HG03342 (cell line): ENCODE data around the gene BYSL.
"Not testable (repeated sequence)": the region's sequence is repeated elsewhere in the genome, so short reads cannot be mapped to it uniquely, and the experiment has no call there.

ENCODE experiments used
- ATAC-seq: cut with Tn5 transposase; IDR thresholded peaks from one replicate; pipeline ENCODE4 v1.9.1; 2021; ENCODE audit warnings: mild to moderate bottlenecking, moderate library complexity; ENCODE audit not compliant: unreplicated experiment

Gene BYSL

DNA sequence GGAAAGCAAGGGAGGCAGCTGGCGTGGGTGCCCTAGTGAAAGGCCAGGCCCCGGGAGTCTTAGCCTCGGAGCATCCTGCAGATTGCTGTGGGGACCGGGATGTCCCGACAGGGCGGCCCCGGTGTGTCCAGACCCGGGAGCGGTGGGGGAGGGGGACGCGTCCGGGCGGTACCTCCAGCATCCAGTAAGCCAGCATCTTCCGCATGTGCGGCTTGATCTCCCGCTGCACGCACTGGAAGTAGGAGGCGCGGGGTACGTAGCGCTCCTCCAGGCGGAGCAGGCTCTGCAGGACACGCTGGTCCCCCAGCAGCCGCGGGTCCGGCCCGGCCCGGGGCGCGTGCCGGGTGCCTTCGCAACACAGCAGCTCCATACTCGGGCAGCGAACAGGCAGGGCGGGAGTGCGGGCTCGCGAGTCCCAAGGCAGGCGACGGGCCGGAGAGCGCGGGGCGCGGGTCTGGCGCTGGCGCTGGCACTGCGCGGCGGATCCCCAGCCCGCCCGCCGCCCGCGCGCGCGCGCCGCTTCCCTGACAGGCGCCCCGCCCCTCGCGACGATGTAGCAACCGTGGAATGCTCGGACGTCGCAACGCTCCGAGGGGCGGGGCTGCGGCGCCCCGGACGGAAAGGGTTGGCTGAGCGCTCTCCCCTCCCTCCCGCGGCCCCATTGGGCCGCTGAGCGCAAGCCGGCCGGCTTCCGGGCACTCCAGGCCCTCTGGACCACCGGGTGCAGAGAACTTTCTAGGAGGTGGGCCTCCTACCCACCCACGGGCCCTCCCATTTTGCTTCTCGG is 20.2 kb downstream of the BYSL start, which contains the start of gene CCND3:
TSS of gene CCND3 (minus strand) at position 529 of the 787 bp plus-strand sequence. CDS start at position 370, 159 bp downstream.
- peak; percentile 88 for ATAC-seq

DNA sequence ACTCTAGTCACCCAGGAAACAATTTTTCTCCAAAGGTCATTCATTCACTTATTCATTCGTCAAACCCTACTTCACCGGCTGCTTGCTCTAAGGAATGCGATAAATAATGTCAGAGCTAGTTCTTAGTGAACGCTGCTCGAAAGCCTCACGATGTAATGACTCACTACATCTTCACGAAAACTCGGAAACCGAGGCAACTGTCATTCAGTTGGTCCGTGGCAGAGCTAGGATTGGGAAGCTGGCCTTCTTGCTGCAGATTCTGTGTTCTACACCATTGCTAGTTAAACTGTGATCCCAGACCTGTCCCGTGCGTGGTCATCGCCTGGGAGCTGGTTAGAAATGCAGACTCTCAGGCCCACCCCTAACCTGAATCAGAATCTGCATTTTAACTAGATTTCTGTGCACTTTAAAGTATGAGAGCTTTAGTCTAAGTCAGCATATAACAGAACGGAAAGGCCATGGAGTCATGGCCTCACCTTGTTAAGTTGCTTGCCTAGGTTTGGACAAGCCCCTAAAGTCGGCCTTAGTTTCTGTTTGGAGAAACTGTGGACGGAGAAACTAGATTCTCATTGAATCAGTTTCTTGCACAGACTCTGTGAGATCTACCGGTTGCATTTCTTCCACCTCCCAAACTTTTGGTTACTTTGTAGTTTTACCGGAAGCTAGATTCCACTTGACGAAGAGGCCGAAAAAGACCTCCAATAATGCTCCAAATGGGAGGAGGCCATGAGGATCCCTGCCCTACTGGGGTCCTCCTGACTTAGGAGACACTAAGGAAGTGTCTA is 21.0 kb downstream of the BYSL start:
- ATAC-seq: peak; percentile 14

DNA sequence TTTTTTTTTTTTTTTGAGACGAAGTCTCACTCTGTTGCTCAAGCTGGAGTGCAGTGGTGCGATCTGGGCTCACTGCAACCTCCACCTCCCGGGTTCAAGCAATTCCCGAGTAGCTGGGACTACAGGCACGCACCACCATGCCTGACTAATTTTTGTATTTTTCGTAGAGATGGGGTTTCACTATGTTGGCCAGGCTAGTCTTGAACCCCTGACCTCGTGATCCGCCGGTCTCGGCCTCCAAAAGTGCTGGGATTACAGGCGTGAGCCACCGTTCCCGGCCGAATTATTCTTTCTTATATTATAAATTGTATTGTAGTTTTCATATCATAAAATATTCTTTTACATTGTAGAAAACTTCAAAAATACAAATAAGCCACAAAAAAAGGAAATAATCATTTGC is 21.6 kb downstream of the BYSL start:
- ATAC-seq: not testable (repeated sequence)

DNA sequence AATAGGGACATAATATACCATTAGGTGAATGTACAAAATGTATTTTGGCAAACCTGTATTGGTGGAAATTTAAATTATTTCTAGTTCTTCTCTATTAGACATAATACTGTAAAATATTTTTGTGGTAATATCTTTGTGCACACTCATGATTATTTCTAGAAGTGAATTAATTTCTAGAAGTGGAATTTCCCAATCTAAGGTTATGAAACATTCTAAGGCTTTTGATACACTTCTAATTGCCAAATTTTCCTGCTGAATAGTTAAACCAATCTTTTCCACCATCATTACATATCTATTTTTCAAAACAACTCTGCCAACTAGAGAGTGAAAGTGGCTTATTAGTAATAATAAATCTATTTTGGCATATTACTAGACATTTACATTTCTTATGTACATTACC is 22.2 kb downstream of the BYSL start:
- ATAC-seq: no peak

DNA sequence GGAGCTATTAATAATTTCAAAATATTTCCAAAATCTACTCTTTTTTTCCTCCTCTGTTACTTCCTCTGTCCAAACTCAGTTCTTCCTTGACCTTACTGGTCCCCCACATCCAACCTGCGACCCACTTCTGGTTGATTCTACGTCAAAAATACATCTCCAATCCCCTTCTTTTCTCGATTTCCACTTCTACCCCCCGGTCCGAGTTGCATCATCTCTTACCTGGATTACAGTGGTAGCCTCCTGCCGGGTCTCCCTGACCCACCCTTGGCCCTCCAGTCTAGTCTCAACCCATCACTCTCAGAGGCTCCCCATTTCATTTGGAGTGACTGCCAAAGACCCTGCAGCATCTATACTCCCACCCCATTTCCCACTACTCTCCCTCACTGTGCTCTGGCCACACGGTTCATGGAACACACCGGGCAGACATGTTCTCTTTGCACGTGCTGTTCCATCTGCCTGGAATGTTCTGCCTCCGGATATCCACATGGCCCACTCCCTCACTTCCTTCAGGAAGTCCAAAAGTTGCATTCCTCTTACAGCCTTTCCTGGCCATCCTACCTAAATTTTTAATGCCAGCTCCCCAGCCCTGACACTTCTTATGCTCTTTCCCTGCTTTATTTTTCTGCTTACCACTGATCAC is 26.4 kb downstream of the BYSL start:
- no peak for ATAC-seq

DNA sequence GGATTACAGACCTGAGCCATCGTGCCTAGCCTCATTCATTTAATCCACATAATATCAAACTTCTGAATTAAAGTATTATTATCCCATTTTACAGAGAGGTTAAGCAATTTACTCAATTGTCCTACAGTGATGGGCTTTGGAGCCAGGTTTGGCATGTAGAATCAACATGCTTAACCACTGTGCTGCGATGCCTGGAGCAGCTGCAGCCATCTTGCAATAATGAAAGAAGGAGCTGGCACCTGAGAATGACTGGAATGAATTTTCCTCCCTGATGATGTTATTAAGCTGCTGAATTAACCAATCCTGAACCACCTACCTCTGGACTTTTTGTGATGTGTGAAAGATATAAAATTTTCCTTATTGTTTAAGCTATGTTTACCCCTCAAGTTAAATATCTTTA is 33.4 kb downstream of the BYSL start:
- no peak for ATAC-seq

DNA sequence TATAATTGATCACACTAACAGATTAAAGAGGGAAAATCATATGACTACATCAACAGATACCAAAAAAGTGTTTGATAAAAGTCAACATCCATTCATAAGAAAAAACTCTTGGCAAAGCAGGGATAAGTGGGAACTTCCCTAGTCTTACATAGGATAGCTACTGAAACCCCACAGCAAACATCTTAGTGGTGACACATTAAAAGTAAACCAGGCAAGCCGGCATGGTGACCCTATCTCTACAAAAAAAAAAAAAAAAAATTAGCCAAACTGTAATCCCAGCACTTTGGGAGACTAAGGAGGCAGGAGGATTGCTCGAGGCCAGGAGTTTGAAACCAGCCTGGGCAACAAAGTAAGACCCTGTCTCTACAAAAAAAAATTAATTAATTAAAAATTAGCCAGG is 34.1 kb downstream of the BYSL start:
- ATAC-seq: no peak

DNA sequence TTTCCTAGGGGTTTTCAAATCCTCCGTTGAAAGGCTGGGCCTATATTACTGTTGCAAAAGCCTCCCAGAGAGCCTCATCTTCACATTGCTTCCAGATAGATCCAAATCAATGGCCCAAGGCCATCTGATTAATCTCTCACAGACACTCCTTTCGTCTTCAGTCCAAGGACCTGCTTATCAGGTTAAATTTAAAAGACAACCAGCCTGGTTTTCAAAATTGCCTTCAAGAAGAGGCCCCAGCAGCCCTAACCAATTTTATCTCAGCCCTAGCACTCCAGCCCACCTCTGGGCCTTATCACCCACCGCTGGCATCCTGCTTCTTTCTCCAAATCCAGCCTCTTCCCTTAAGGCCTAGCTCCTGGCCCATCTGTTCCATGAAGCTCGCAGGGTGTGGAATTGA is 35.8 kb downstream of the BYSL start:
- ATAC-seq: no peak

DNA sequence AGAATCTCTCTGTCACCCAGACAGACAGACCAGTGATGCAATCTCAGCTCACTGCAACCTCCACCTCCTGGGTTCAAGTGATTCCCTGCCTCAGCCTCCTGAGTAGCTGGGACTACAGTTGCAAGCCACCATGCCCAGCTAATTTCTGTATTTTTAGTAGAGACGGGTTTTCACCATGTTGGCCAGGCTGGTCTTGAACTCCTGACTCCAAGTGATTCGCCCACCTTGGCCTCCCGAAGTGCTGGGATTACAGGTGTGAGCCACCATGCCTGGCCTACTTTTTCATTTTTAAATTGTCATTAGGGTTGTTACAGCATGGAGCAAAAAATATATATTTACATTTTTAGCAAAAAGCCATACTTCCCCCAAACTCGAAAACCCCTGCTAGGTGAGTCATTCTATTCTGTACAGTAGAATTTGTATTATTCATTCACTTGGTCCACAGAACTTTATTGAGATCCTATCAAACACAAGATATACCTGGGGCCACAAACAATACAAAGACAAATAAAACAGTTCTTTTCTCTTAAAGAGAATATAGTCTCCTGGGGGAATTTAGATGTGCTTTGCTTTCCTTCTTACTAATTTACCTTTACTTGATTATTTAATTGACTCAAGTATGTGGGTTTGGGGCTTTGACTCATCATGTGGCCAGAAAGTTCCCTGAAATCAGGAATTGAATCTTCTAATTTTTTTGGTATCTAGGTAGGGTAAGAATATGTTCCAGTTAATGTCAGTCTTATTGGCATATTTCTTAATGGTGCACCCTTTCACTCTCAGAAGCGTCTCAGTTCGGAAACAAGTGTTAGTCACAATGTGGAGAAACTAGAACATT is 36.9 kb downstream of the BYSL start:
- no peak for ATAC-seq

DNA sequence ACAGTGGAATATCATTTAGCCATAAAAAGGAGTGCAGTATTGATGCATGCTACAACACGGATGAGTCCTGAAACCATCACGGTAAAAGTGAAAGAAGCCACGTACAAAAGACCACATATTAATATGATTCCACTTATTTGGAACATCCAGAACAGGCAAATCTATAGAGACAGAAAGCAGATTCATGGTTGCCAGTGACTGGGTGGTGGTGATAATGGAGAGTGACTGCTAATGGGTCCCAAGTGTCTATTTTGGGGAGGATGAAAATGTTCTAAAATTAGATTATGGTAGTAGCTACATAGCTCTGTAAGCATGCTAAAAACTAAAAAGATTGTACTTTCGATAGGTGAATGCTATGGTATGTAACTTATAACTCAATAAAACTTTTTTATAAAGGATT is 38.7 kb downstream of the BYSL start:
- ATAC-seq: no peak

DNA sequence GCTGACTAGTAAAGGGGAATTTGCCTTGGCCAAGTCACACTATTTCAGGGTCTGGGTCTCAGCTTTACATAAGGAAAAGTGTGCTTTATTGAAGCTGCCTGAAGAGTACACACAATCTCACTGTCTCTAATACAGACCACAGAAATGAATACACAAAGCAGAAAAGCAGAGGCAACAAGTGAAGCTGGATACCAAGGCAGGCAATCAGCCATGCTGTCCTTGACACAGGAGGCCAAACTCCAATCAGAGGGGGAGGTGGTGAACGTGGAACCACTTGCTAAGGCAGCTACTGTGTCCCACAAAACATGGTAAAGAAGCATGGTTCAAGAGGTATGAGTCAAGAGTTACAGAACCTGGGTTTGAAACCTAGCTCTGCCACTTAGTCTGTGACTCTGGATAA is 42.1 kb downstream of the BYSL start:
- ATAC-seq: no peak

DNA sequence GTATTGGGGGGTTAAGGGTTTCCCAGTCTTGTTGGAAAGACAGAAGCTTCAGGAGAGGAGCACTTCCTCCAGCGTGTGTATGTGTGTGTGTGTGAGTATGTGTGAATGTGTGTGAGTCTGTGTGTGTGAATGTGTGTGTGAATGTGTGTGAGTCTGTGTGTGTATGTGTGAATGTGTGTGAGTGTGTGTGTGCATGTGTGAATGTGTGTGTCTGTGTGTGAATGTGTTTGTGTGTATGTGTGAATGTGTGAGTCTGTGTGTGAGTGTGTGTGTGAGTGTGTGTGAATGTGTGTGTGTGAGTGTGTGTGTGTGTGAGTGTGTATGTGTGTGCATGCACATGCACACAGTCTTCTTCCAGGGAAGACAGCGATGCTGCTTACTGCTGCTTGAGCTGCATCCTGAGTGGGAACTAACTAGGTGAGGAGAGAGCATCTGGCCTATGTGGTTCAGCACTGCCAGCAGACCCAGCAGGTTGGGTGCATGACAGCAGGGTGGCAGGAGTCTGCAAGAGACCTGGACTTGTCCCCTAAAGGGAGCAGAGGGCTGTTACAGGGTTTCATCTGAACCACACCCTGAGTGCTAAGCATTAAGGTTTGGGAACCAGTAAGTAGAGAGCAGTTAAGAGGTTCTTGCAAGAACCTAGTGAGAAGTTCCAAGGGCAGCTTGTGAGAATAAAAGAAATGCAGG is 43.0 kb downstream of the BYSL start:
- ATAC-seq: no peak

DNA sequence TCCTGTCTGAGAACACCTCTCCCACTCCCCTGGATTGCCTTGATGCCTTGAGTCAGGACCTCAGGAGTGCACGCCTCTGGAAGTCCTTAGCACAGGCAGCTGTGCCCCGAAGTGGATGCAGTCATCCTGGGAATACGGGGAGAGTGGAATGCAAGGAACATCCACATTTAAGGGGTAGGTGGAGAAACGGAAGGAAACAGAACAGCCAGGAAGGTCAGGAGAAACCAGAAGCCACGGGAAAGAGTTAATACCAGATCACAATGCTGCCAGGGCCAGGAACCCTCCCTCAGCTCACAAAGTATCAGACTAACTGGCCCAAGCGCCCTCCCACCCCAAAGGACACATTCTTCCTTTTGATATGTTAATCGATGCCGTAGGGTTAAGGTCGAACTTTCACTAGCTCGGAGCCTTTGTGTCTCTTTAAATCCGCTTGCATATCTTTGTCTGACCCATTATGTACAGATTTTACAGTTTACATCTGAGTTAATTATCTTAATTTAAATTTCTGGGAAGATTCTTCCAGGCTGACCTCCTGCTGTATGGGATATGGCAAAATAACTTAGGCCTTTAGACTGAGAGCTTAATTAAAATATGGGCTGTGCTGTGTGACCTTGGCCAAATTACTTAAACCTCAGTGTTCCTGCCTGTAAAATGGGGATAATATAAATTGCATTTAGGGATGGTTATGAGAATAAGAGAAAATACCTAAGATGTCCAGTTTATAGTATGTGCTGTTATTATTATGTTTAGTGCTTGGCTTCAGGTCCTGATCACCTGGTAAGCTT is 44.3 kb downstream of the BYSL start:
- no peak for ATAC-seq

DNA sequence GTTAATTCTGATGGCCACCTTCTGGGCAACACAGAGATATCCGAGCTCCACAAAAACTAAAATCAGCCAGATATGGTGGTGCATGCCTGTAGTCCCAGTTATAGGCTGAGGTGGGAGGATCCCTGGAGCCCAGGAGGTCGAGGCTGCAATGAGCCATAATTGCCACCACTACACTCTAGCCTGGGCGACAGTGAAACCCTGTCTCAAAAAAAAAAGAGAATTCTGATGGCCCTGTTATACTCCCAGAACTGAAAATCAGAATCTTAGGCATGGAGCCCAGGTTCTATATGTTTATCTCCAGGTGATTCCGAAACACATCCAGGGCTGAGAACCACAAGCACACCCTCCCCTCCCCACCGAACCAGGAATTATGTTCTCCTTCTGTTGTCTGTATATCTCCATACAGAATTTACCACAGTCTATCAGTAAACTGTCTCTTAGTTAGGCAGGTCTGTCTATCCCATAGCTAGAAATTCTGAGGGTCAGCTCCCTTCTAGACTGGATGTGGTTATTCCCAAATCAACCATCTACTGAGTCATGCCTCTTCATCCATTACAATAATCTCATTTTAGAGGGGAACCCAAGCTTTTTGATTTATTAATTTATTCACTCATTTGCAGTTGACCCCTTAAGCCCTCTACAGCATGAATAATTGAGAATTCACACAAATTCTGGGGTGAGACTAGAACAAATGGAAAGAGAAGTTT is 45.1 kb downstream of the BYSL start:
- ATAC-seq: no peak

DNA sequence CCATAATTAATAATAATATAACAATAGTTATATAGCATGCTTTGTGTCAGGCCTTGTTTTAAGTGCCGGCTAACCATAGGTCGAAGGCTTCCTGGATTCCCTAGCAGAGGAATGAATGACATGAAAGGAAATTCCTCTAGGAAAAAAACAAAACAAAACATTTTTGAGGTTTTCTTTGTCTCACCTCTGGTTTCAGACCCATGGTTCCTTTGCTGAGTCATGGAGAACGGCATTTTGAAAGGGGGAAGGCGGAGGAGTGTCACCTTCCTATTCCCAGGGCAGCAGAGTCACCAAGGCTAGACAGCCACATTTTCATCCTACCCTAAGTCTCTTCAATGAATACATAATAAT is 45.6 kb downstream of the BYSL start:
- no peak for ATAC-seq

DNA sequence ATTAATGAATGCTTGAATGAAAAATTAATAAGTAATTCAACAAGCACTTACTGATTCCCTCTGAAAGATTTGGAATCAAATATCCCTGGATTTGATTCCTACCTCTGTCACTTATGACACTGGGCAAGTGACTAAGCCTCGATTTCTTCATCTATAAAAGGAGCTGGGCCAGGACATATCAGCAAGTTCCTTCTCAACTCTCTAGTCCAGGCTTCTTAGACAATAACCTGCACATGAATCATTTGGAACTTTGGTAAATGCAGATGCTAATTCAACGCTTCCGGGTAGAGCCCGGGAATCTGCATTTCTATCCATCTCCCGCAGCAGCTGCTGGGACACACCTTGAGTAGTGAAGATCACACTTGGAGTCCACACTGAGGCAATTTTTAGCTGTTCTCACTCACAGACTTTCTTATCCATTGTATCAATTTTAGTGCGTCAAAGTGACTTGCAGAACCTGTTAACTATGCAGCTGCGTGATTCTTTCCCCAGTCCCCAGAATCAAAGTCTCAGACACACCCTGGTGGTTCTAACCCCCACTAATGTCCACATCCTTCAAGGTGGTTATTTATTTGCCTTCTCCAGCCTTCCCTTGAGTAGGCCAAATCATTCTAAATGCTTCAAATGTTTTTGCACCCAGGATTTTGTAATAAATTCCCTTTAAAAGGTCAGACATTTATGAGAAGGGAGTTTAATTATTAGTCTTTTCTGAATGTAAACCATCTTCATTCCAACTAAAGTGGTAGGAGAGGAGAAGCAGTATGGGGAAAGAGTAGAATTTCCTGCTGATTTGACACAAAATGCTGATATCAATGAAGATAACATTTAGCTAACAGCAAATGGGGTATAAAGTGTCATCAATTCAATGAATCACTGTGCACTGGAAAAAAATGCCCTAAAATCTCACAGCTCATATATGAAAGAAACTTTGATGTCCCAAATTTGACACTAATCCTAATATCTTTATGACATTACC is 46.3 kb downstream of the BYSL start:
- no peak for ATAC-seq

DNA sequence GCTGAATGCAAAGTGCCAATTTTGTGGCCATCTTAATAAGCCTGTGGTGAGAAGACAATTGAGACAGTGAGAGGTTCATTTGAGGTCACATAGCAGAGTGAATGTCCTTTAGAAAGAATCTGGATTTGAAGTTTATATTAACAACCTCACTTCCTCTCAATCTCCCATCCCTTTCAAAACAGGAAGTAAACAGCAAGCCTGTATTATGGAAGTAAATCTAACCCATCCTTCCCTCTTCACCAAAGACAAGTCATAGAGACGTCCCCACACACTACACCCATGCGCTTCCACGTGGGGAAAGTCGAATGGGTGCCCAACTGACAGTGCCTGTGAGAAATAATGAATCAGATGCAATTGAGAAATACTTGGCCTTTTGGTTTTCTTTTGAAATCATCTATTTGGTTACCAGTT is 49.1 kb downstream of the BYSL start:
- ATAC-seq: no peak

DNA sequence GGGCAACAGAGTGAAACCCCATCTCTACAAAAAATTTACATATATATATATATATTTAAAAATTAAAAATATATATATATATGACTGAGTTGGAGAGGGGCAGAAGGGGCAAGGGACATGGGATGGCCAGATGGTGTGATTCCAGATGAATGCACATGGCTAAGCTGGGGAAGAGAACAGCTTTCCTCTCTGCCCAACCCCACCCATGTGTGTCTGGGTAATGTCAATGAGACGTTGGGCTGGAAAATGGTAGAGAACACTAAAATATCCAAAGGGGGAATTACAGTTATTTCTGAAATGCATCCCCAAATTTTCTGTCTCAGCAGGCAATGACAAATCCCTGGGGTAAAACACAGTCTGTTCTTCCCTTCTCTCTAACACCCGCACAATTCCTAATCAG is 51.5 kb downstream of the BYSL start:
- ATAC-seq: no peak
